ENCODE data around the gene TOP2A. TPM values are rescaled to one million over a fixed set of nuclear protein-coding genes. Genes with fewer than 3 reads are reported as not detected.
A peak's percentile ranks its signal among the peaks of the same experiment; 100 is the strongest.

Gene TOP2A
- total and polyA plus RNA-seq, 9 of the 15 experiments (the other 6 are each of a cell fraction or from before 2014, with no cell fraction given): 133 to 347 (median 259) TPM

GRCh38 chr17:40364906-40365305 is 52.8 kb downstream of the TOP2A start:
- Histone ChIP-seq H3K27ac (ENCODE audit: extremely low read depth, low read depth, low read length) (no peak overlapping the region), H3K27me3 (ENCODE audit: control insufficient read depth in 2 of 2, insufficient read depth in 2 of 2, low read length in 2 of 2) (no peaks in the 10 kb centered on the region), H3K36me3 (ENCODE audit: control insufficient read depth, insufficient read depth, low read length) (no peaks in the 10 kb centered on the region), H4K20me1 (replicated peaks; ENCODE audit: control insufficient read depth, insufficient read depth, low read length) (no peaks in the 10 kb centered on the region), H2AFZ (ENCODE audit: low read depth, low read length) (no peak overlapping the region), H3K9me3 (replicated peaks; ENCODE audit: control insufficient read depth, insufficient read depth, low read depth, low read length) (no peaks in the 10 kb centered on the region), H3K9me1 (ENCODE audit: control insufficient read depth, insufficient read depth, low read length) (no peaks in the 10 kb centered on the region), H3K9ac (ENCODE audit: insufficient read depth in 1 of 2, low read depth in 2 of 2, low read length in 2 of 2) (no peak overlapping the region; a peak in 1 of 4 replicates), H3K4me2 (ENCODE audit: insufficient read depth, low read length) (no peak overlapping the region), H3K79me2 (ENCODE audit: control insufficient read depth, insufficient read depth, low read length) (peaks cover 7% of the 10 kb centered on the region; the same call in 2 of the 3 replicates), H3K4me3 (no peak overlapping the region), H3K4me1 (replicated peaks in 1 of 2; ENCODE audit: control insufficient read depth in 2 of 2, insufficient read depth in 2 of 2, low read length in 2 of 2) (peaks cover 3 to 44% of the 10 kb centered on the region in 2 experiments; a peak in 3 of 5 replicates)
- 90% methylated on average over 9 of the region's 9 CpGs for WGBS (ENCODE audit: insufficient coverage, low coverage, missing lambda C conversion rate)
- in situ Hi-C loops (cut with MboI) (loop anchor here (5.0 kb wide), 1 partner anchor 172 kb away; no protein-coding TSS in a partner anchor), intact Hi-C loops (cut with micrococcal nuclease) (loop anchor here (10.0 kb wide), 1 partner anchor 110 kb away; no protein-coding TSS in a partner anchor)
- TF ChIP-seq PHB (CRISPR knock-in tag; IDR thresholded peaks at IDR 0.05): no peak
- BruUV-seq (replicated peaks): no TSS peak
- ChIA-PET CTCF (ENCODE audit: low intra/inter-chr PET ratio) (interaction anchor here (0.6 to 0.7 kb wide), 3 partner anchors 29 to 541 kb away, joined by 3 to 6 read pairs (median 3); no protein-coding TSS in a partner anchor), POLR2A (interaction anchor here (0.5 to 1.2 kb wide), 7 partner anchors 10 to 190 kb away, joined by 3 to 5 read pairs (median 3); no protein-coding TSS in a partner anchor)
- ATAC-seq (no peak), DNase-seq (ENCODE audit: extremely low read depth in 1 of 4, low spot score in 3 of 4) (no peak), FAIRE-seq (no peak)

- Histone ChIP-seq H3K9ac (ENCODE audit: insufficient read depth in 1 of 2, low read depth in 2 of 2, low read length in 2 of 2) (peak within 1 kb of the TSS; percentile 63 to 96; a peak in 3 of 4 replicates), H3K4me2 (ENCODE audit: insufficient read depth, low read length) (peak within 1 kb of the TSS; percentile 80), H3K27me3 (ENCODE audit: control insufficient read depth in 2 of 2, insufficient read depth in 2 of 2, low read length in 2 of 2) (no peaks in the 10 kb centered on the region), H3K4me1 (replicated peaks in 1 of 2; ENCODE audit: control insufficient read depth in 2 of 2, insufficient read depth in 2 of 2, low read length in 2 of 2) (peaks cover 3 to 46% of the 10 kb centered on the region in 2 experiments; a peak in 3 of 5 replicates), H3K36me3 (ENCODE audit: control insufficient read depth, insufficient read depth, low read length) (no peaks in the 10 kb centered on the region), H4K20me1 (replicated peaks; ENCODE audit: control insufficient read depth, insufficient read depth, low read length) (no peaks in the 10 kb centered on the region), H3K9me3 (replicated peaks; ENCODE audit: control insufficient read depth, insufficient read depth, low read depth, low read length) (no peaks in the 10 kb centered on the region), H3K4me3 (peak within 1 kb of the TSS; percentile 58), H2AFZ (ENCODE audit: low read depth, low read length) (peak within 1 kb of the TSS; percentile 87), H3K27ac (ENCODE audit: extremely low read depth, low read depth, low read length) (0 out of 3 replicates have a peak within 1 kb of the TSS, but pooled peaks have one; percentile 68), H3K9me1 (ENCODE audit: control insufficient read depth, insufficient read depth, low read length) (no peaks in the 10 kb centered on the region), H3K79me2 (ENCODE audit: control insufficient read depth, insufficient read depth, low read length) (peaks cover 7% of the 10 kb centered on the region; the same call in 2 of the 3 replicates)
- intact Hi-C loops (cut with micrococcal nuclease) (loop anchor here (10.0 kb wide), 1 partner anchor 111 kb away; no protein-coding TSS in a partner anchor), in situ Hi-C loops (cut with MboI) (loop anchor here (5.0 kb wide), 1 partner anchor 173 kb away; no protein-coding TSS in a partner anchor)
- peak in 2 of 4 experiments; percentile 22 to 35 for DNase-seq (ENCODE audit: extremely low read depth in 1 of 4, low spot score in 3 of 4)
- ChIA-PET POLR2A (interaction anchor here (1.0 kb wide), 3 partner anchors 9 to 168 kb away, joined by 3 to 4 read pairs (median 3); no protein-coding TSS in a partner anchor), CTCF (ENCODE audit: low intra/inter-chr PET ratio) (interaction anchor here (0.6 to 1.0 kb wide), 3 partner anchors 29 to 542 kb away, joined by 3 read pairs; no protein-coding TSS in a partner anchor)
- no peak for FAIRE-seq
- BruUV-seq (replicated peaks): TSS peak; percentile 69
- ATAC-seq: no peak
- 74% methylated on average over 10 of the region's 22 CpGs for WGBS (ENCODE audit: insufficient coverage, low coverage, missing lambda C conversion rate)
- TF ChIP-seq POLR2G (IDR thresholded peaks at IDR 0.05; ENCODE audit: low read depth, low read length): peak; percentile 37
- no peak for TF ChIP-seq MCM2 (IDR thresholded peaks at IDR 0.05; ENCODE audit: low read depth)
These were observed 53.4 kb downstream of the TOP2A start, which contains the start of gene GJD3 for GRCh38 chr17:40364121-40364861. TSS of gene GJD3 (minus strand) at chr17:40364737. CDS start at chr17:40363815, 922 bp downstream.
